ENCODE data around the gene POGZ.

The POGZ gene

GRCh38 chr1:151492120-151492519 lies 32.8 kb upstream of the POGZ start:
- ChIA-PET POLR2A (interaction anchor here (0.7 kb wide), 1 partner anchor 181 kb away, joined by 4 read pairs; no protein-coding TSS in a partner anchor), CTCF (interaction anchor here (1.7 kb wide), 1 partner anchor 48 kb away, joined by 5 read pairs; no protein-coding TSS in a partner anchor)
- TF ChIP-seq CTCF (IDR thresholded peaks at IDR 0.05; ENCODE audit: control extremely low read depth, extremely low read depth, low read depth, missing control alignments): no peak
- no peak for DNase-seq (ENCODE audit: extremely low spot score)

- ChIA-PET CTCF (interaction anchor here (1.7 kb wide), 1 partner anchor 47 kb away, joined by 5 read pairs; no protein-coding TSS in a partner anchor), POLR2A (interaction anchor here (0.7 kb wide), 1 partner anchor 181 kb away, joined by 4 read pairs; no protein-coding TSS in a partner anchor)
- no peak for TF ChIP-seq CTCF (IDR thresholded peaks at IDR 0.05; ENCODE audit: control extremely low read depth, extremely low read depth, low read depth, missing control alignments)
- DNase-seq (ENCODE audit: extremely low spot score): no peak
Measured at GRCh38 chr1:151491641-151492040, 32.3 kb upstream of the POGZ start.

DNA sequence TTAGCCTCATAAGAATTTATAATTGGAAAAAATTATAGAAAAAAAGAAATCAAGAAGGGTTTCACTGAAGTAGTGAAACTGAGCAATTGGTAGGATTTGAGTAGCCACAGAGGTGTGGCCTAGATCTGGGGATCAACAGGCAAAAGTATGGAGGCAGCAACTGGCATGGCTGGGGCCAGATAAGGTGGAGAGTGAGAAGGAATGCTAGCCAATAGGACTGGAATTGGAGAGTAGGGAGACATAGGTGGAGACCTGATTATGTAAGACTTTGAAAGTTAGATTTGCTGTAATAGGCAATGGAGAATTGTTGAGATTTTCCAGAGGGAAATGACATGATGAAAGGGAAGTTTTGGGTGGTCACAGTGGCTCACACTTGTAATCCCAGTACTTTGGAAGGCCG lies 27.3 kb upstream of the POGZ start:
- POLR2A ChIA-PET: no interaction called here
- no peak for DNase-seq (ENCODE audit: extremely low spot score)
- CTCF ChIA-PET: no interaction called here

GRCh38 chr1:151485685-151486255 lies 26.5 kb upstream of the POGZ start:
- CTCF ChIA-PET: interaction anchor here (0.9 to 3.4 kb wide), 4 partner anchors 8 to 50 kb away, joined by 3 to 12 read pairs (median 4); no protein-coding TSS in a partner anchor
- no peak for TF ChIP-seq CTCF (IDR thresholded peaks at IDR 0.05; ENCODE audit: control extremely low read depth, extremely low read depth, low read depth, missing control alignments)
- DNase-seq (ENCODE audit: extremely low spot score): no peak
- POLR2A ChIA-PET: interaction anchor here (1.1 kb wide), 1 partner anchor 11 kb away, joined by 3 read pairs; no protein-coding TSS in a partner anchor

More for the DNA sequence above, 27.3 kb upstream of the POGZ start:
- no peak for TF ChIP-seq CTCF (IDR thresholded peaks at IDR 0.05; ENCODE audit: control extremely low read depth, extremely low read depth, low read depth, missing control alignments)

DNA sequence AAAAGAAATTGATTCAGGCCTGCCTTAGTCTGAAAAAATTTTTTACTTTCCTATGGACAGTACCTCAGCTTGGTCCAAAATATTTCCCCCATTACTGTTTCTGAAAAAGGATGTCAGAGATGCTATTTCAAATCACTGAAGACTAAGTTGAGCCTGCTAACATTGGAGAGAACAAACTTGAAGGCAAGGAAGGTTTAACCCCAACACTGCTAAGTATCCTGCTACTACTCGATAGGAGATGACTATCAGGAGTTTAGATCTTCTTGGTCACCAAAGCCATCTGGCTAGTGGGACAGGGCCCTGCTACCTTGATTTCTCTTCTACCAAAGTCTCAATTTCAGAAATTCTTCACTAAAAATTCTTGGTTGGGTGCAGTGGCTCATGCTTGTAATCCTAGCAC lies 22.7 kb upstream of the POGZ start:
- CTCF ChIA-PET: no interaction called here
- no peak for TF ChIP-seq CTCF (IDR thresholded peaks at IDR 0.05; ENCODE audit: control extremely low read depth, extremely low read depth, low read depth, missing control alignments)

GRCh38 chr1:151479462-151479861 lies 20.2 kb upstream of the POGZ start:
- CTCF ChIA-PET: interaction anchor here (1.0 kb wide), 1 partner anchor 10 kb away, joined by 4 read pairs; no protein-coding TSS in a partner anchor

More for the DNA sequence above, 22.7 kb upstream of the POGZ start:
- no peak for DNase-seq (ENCODE audit: extremely low spot score)
- POLR2A ChIA-PET: no interaction called here

More at GRCh38 chr1:151479462-151479861, 20.2 kb upstream of the POGZ start:
- no peak for TF ChIP-seq CTCF (IDR thresholded peaks at IDR 0.05; ENCODE audit: control extremely low read depth, extremely low read depth, low read depth, missing control alignments)
- POLR2A ChIA-PET: no interaction called here
- no peak for DNase-seq (ENCODE audit: extremely low spot score)
